HCT116 (cell line): ENCODE data around the gene SHF. TPM values are rescaled to one million over a fixed set of nuclear protein-coding genes. Genes with fewer than 3 reads are reported as not detected.

Experiments used
- ATAC-seq: fragments of 200-7000 bp; cut with Tn5 transposase; 2 replicates; pipeline ENCODE4 v1.9.1; 2020; ENCODE audit warnings: mild to moderate bottlenecking, moderate library complexity
- BruUV-seq: library from RNA; stranded (reverse); fragments of 400-500 nt; replicated peaks from 2 replicates; lab custom pipeline; 2021; lab: Mats Ljungman, UMichigan
- CTCF ChIA-PET: fragments of 300-600 bp; sonication (Branson Sonifier 250); formaldehyde crosslinking; loops from one replicate; lab custom pipeline; 2021; ENCODE audit warnings: antibody characterized with exemption; lab: Charles Lee
- POLR2A ChIA-PET: fragments of 300-600, 350-600 bp; sonication (Branson Sonifier 250); formaldehyde crosslinking; loops from one replicate; lab custom pipeline; 2021; ENCODE audit warnings: antibody characterized with exemption; lab: Charles Lee
- RAD21 ChIA-PET, 2 experiments: fragments of 300-600 bp; sonication (Branson Sonifier 250); formaldehyde crosslinking; loops; one replicate each; lab custom pipeline; 2023; ENCODE audit warnings: low total read pairs in 2 of 2; ENCODE audit not compliant: uncharacterized antibody in 2 of 2, unreplicated experiment in 2 of 2, low non-redundant PET in 1 of 2; lab: Charles Lee
- DNase-seq: peaks from one replicate; pipeline ENCODE4 v3.0.0-alpha.2; 2010; ENCODE audit warnings: low read depth, low spot score
- H2AFZ ChIP-seq: fragments of 200-600 bp; shearing (Covaris generic), sonication (generic); 2 replicates; pipeline ENCODE4 v1.6.1; 2017; ENCODE audit warnings: low read depth, mixed run types, mixed read lengths, antibody characterized with exemption, low read length; ENCODE audit not compliant: poor library complexity, severe bottlenecking
- H3K27ac ChIP-seq: 2 replicates; pipeline ENCODE4 v1.5.1; 2012; ENCODE audit warnings: low read depth, low read length
- H3K27me3 ChIP-seq: fragments of 200-600 bp; sonication (generic); 2 replicates; pipeline ENCODE4 v1.6.1; 2016; ENCODE audit warnings: mixed run types, low read length, mixed read lengths; ENCODE audit not compliant: insufficient read depth
- H3K36me3 ChIP-seq, 2 experiments: fragments of 200-500 bp in 1 of 2; fragments of 200-600 bp in 1 of 2; sonication (Bioruptor generic) in 1 of 2; sonication (generic) in 1 of 2; 2 replicates each; pipeline versions ENCODE4 v1.5.1 to v1.6.1; 2014 to 2016; ENCODE audit warnings: low read length in 2 of 2, inconsistent platforms in 1 of 2, mixed read lengths in 1 of 2, mixed run types in 1 of 2; ENCODE audit not compliant: insufficient read depth in 2 of 2, control insufficient read depth in 1 of 2
- H3K4me1 ChIP-seq, 2 experiments: fragments of 200-600 bp in 1 of 2; sonication (generic) in 1 of 2; 2 replicates each; pipeline versions ENCODE4 v1.5.1 to v1.6.1; 2012 to 2017; ENCODE audit warnings: low read length in 2 of 2, inconsistent platforms in 1 of 2, mild to moderate bottlenecking in 1 of 2, mixed read lengths in 1 of 2, mixed run types in 1 of 2, moderate library complexity in 1 of 2; ENCODE audit not compliant: insufficient read depth in 2 of 2, control insufficient read depth in 1 of 2
- H3K4me2 ChIP-seq: fragments of 200-600 bp; sonication (generic); 2 replicates; pipeline ENCODE4 v1.6.1; 2017; ENCODE audit warnings: mixed run types, low read length, mixed read lengths
- H3K4me3 ChIP-seq, 2 experiments: fragments of 200-600 bp in 1 of 2; sonication (generic) in 1 of 2; replicated peaks in 1 of 2; 2 replicates each; pipeline ENCODE4 v1.5.1; 2011 to 2016; ENCODE audit warnings: low read length in 2 of 2, control low read depth in 1 of 2, low read depth in 1 of 2, mild to moderate bottlenecking in 1 of 2, mixed read lengths in 1 of 2, mixed run types in 1 of 2
- H3K79me2 ChIP-seq: fragments of 200-600 bp; sonication (generic); 2 replicates; pipeline ENCODE4 v1.6.1; 2017; ENCODE audit warnings: mild to moderate bottlenecking, mixed run types, low read length, moderate library complexity, mixed read lengths; ENCODE audit not compliant: insufficient read depth
- H3K9ac ChIP-seq: fragments of 200-600 bp; sonication (generic); 2 replicates; pipeline ENCODE4 v1.6.1; 2016; ENCODE audit warnings: low read length, mixed read lengths
- H3K9me2 ChIP-seq: fragments of 200-600 bp; sonication (generic), shearing (Covaris generic); 2 replicates; pipeline ENCODE4 v1.6.1; 2017; ENCODE audit warnings: mixed run types, mild to moderate bottlenecking, moderate library complexity; ENCODE audit not compliant: insufficient read depth
- H3K9me3 ChIP-seq, 2 experiments: fragments of 200-500 bp in 1 of 2; fragments of 200-600 bp in 1 of 2; sonication (Bioruptor generic) in 1 of 2; sonication (generic) in 1 of 2; 2 replicates each; pipeline ENCODE4 v1.6.1; 2014 to 2017; ENCODE audit warnings: low read length in 2 of 2, mixed read lengths in 2 of 2, inconsistent platforms in 1 of 2, low read depth in 1 of 2, mild to moderate bottlenecking in 1 of 2, mixed run types in 1 of 2, moderate library complexity in 1 of 2; ENCODE audit not compliant: control insufficient read depth in 1 of 2, insufficient read depth in 1 of 2
- H4K20me1 ChIP-seq: fragments of 200-600 bp; sonication (generic), shearing (Covaris generic); 2 replicates; pipeline ENCODE4 v1.6.1; 2017; ENCODE audit warnings: mixed run types, mild to moderate bottlenecking, moderate library complexity; ENCODE audit not compliant: insufficient read depth
- ATF3 ChIP-seq: IDR thresholded peaks from 2 replicates; pipeline ENCODE4 v1.6.1; 2012
- EGR1 ChIP-seq: IDR thresholded peaks from 2 replicates; pipeline ENCODE4 v1.6.1; 2012; ENCODE audit warnings: low read depth
- EZH2phosphoT487 ChIP-seq: fragments of 200-600 bp; IDR thresholded peaks from 2 replicates; pipeline ENCODE4 v1.6.1; 2018; ENCODE audit warnings: antibody characterized with exemption, borderline replicate concordance
- FOSL1 ChIP-seq: IDR thresholded peaks from 2 replicates; pipeline ENCODE4 v1.6.1; 2012; ENCODE audit warnings: low read depth
- POLR2A ChIP-seq: IDR thresholded peaks from 2 replicates; pipeline ENCODE4 v1.7.0; 2011; ENCODE audit warnings: borderline replicate concordance; ENCODE audit not compliant: insufficient read depth, insufficient read length; ENCODE audit errors: extremely low read depth
- POLR2AphosphoS5 ChIP-seq: IDR thresholded peaks from 2 replicates; pipeline ENCODE4 v1.6.1; 2011; ENCODE audit warnings: mild to moderate bottlenecking, low read depth, low read length, moderate library complexity
- RAD21 ChIP-seq: IDR thresholded peaks from 2 replicates; pipeline ENCODE4 v1.6.1; 2012; ENCODE audit warnings: low read depth, mild to moderate bottlenecking
- SP1 ChIP-seq: IDR thresholded peaks from 2 replicates; pipeline ENCODE4 v1.6.1; 2012; ENCODE audit warnings: low read depth
- SRF ChIP-seq: IDR thresholded peaks from 2 replicates; pipeline ENCODE4 v1.6.1; 2012; ENCODE audit warnings: low read depth
- TCF7L2 ChIP-seq: IDR thresholded peaks from 2 replicates; pipeline ENCODE4 v1.7.0; 2011; ENCODE audit warnings: borderline replicate concordance, inconsistent platforms; ENCODE audit not compliant: insufficient read depth, insufficient read length; ENCODE audit errors: extremely low read depth
- YY1 ChIP-seq: IDR thresholded peaks from 2 replicates; pipeline ENCODE4 v1.6.1; 2011; ENCODE audit warnings: low read length, low read depth, moderate library complexity, mild to moderate bottlenecking; ENCODE audit not compliant: insufficient replicate concordance; ENCODE audit errors: extremely low read depth
- intact Hi-C: fragments of 100-400 bp; cut with micrococcal nuclease; formaldehyde crosslinking; loops from 2 replicates; pipeline ENCODE4 v1.10.0; 2022
- total RNA-seq: library from RNA; stranded (reverse); gene quantifications from one replicate; pipeline ENCODE4 v1.2.1, GENCODE V29; 2021; ENCODE audit not compliant: unreplicated experiment

Gene SHF
- total RNA-seq, 1 experiment from 2014 or later = 2.6 TPM

DNA sequence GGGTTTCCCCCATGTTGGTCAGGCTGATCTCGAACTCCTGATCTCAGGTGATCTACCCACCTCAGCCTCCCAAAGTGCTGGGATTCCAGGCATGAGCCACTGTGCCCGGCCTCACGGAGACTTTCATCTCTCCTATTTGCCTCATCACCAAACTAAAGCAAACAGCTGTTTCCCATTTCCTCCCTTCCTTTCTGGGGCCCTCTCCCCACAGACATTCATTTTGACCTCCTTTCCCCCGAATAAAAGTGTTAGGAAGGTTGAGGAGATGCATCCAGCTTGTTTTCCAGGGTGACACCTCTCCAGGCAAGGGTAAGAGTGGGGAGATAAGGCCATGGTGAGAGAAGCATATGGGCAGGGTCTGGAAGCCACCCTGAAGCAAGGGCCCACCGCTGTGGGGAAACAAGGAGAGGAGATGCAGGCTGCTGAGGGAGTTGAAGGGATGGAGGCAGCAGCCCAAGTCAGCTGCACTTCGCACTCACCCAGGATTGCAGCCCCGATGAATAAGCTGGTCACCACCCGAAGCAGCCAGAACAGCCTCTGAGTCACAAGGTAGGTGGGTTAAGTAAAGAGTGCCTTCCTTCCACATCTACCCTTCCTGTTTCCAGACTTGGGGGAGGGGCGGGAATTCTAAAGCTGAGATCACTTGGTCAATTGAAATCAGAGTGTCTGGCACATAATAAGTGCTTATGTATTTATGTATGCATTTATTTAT lies 65.9 kb downstream of the SHF start:
- RAD21 ChIA-PET = interaction anchor here in 1 of 2 experiments (1.0 kb wide), 1 partner anchor 155 kb away, joined by 3 read pairs; no protein-coding TSS in a partner anchor
- H3K27me3 ChIP-seq = no peaks in the 10 kb centered on the region
- no peak overlapping the region for H2AFZ ChIP-seq
- H3K4me1 ChIP-seq = peaks cover 2 to 16% of the 10 kb centered on the region in 2 experiments; a peak in 3 of 4 replicates
- H3K4me3 ChIP-seq = no peak overlapping the region
- no peaks in the 10 kb centered on the region for H3K36me3 ChIP-seq
- BruUV-seq = no TSS peak
- POLR2A ChIA-PET = no interaction called here
- CTCF ChIA-PET = interaction anchor here (0.6 to 1.3 kb wide), 3 partner anchors 8 to 545 kb away, joined by 3 to 4 read pairs (median 3); partner anchors contain the start of genes DUOX1 and DUOXA1
- no peaks in the 10 kb centered on the region for H3K79me2 ChIP-seq
- no peaks in the 10 kb centered on the region for H4K20me1 ChIP-seq
- H3K9me2 ChIP-seq = no peaks in the 10 kb centered on the region
- H3K9me3 ChIP-seq = no peaks in the 10 kb centered on the region
- H3K9ac ChIP-seq = no peak overlapping the region
- peak overlapping the region; percentile 52 for H3K4me2 ChIP-seq
- no peak for TF ChIP-seq ATF3
- TF ChIP-seq TCF7L2 = no peak
- no peak for TF ChIP-seq POLR2A
- TF ChIP-seq SRF = no peak
- TF ChIP-seq YY1 = no peak
- TF ChIP-seq RAD21 = no peak
- no peak for TF ChIP-seq EZH2phosphoT487
- TF ChIP-seq SP1 = no peak
- TF ChIP-seq EGR1 = no peak
- TF ChIP-seq FOSL1 = no peak
- no peak for TF ChIP-seq POLR2AphosphoS5
- intact Hi-C loops = loop anchor here (10.0 kb wide), 1 partner anchor 157 kb away; no protein-coding TSS in a partner anchor
- ATAC-seq (no peak), DNase-seq (peak; percentile 16)
- no peak overlapping the region for H3K27ac ChIP-seq
